HUDEP-2 (cell line): ENCODE results near the gene SLC36A2.
"Not testable (repeated sequence)": the region's sequence is repeated elsewhere in the genome, so short reads cannot be mapped to it uniquely, and the experiment has no call there.

Experiments
- DNase-seq, 76 experiments: peaks; one replicate each; lab custom pipeline; 2025; ENCODE audit not compliant: unreplicated experiment in 76 of 76; lab: John Stamatoyannopoulos, UW

SLC36A2 gene

DNA sequence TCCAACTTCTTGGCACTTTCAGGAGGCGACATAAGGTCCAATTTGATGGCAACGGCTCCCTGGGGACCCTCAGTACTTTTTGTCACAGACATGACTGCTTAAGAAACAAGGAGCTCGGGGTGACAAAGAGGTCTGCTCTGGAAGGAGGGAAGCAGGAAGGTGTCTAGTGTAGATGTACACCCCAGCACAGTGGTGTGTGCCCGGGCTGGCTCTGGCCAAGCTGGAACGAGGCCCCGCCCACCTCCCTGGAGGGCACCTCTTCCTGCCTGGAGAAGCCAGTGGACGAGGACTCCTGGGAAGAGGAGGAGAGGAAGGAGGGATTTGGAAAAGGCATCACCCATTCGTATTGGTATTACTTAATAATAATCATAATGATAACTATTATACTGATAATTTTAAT, at the start of gene SLC36A2:
TSS of gene SLC36A2 (minus strand) at position 191 of the 400 bp plus-strand sequence. CDS start at position 92, 99 bp downstream.
- DNase-seq = no peak

DNA sequence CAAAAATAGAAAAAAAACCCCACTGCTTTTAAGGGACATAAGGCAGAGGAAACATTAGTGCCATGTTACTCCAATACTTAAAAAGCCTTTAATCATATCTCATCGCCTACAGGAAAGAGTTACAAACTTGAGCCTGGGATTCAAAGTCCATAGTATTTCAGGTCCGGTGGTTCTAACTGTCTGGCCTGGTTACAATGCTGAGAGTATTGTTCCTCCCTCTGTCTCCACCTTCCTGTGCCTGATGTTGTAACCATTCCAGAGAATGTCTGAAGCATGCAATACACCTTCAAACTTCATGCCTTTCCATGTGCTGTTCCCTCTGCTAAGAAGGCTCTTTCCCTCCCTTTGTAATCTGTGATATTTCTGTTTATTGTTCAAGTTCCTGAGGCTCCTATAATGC, 41.6 kb upstream of the SLC36A2 start:
- no peak for DNase-seq

DNA sequence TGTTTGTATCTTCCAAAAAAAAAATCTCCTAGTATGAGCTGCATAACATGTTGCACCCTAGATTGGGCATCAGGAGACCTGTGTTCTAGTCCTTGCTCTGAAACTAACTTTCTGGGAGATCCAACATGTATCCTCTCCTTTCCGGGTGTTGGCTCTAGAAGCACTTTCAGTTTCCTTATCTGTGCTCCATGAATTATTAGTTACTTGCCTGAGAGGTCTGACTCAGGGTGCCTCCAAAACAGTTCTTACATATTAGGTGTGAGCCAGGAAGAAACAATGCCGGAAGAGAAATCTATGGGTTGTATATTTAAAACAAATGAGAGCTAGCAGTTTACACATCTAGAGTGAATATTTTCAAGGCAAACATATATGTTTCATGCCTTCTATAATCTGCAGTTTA, 36.7 kb upstream of the SLC36A2 start:
- DNase-seq = peak in 3 of 76 experiments; percentile 1 to 9 (median 3)

DNA sequence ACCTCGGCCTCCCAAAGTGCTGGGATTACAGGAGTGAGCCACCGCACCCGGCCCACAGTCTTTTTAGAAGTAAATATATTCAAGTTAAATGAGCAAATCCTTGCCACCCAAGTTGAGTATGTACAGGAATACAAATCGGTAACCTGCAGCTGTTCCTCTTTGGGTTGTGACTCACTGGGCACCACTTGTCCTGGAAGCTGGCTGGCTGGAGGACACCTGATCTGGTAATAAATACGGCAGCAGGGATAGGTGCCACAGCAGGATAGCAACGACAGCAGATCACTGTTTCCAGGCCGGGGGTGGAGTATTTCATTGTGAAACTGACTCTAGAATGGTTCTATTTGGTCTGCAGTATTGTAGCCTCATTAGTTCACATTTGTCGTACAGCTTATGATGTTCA, 35.7 kb upstream of the SLC36A2 start:
- no peak for DNase-seq

DNA sequence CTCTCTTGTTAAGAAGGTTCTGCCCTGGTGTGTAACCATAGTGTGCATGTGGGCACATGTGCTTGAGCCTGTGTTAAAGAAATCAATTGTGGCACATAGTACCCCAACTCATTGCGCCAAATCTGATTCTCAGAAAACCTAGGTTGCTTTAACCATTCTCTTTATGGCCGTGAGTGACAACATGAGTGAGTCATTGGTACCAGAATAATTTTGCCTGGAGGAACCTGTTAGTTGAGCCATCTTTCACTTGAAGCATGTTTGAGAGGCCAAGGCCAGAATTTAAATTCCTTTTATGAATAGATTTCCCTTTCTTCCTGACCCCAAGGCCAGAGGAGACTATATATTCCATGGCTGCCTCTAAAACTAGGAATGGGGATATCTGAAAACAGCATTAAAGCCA, 35.2 kb upstream of the SLC36A2 start:
- no peak for DNase-seq

DNA sequence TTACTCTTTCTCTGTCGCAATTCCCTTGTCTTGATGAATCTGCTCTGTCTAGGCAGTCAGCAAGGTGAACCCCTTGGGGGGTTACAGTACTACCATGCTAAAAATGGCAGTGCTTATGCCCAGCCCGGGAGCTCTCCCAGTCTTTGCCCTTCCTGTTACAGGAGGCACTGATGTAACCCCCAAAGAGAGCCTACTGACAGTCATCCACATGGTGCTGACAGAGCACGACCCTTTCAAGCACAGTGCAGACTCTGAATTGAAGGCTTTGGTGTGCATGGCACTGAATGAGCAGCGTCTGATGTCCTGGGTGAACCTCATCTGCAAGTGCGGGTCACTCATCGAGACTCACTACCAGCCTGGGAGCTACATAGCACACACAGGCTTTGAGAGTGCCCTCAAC, 34.5 kb upstream of the SLC36A2 start:
- no peak for DNase-seq

DNA sequence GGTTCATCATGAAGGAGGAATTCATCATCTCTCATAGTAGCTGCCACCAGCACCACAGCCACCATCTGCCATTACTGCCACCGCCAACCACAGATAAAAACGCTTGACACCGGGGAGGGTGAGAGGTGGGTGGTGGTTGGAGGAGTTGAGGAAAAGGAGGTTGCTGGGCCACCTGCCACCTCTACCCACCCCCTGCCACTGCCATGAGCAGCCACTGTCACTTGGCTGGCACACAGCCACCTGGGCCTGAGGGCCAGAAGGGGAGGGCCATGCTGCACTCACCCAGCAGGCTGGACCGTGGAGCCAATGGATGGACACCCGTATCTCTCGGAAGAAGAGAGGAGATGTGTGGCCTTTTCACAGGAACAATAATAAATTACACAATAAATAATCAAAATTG, 31.3 kb upstream of the SLC36A2 start:
- no peak for DNase-seq

DNA sequence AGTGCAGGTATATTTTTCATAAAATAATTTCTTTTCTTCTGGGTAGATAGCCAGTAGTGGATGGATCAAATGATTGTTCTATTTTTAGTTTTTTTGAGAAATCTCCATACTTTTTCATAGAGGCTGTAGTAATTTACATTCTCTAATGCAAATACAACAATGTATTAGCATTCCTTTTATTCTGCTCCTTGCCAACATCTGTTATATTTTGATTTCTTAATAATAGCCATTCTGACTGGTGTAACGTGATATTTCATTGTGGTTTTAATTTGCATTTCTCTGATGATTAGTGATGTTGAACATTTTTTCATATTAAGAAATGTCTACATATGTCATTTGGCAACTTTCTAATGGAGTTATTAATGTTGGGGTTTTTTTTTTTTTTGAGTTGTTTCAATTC, 27.2 kb upstream of the SLC36A2 start:
- DNase-seq = no peak

DNA sequence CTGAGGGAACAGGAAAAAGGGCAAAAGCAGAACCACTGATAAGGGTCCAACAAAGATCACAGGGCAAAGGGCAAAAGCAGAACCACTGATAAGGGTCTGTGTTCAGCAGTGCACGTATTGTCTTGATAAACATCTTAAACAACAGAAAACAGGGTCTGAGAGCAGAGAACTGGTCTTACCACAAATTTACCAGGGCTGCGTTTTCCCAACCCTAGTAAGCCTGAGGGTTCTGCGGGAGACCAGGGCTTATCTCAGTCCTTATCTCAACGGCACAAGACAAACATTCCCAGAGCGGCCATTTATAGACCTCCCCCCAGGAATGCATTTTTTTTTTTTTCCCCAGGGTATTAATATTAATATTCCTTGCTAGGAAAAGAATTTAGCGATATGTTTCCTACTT, 19.7 kb upstream of the SLC36A2 start:
- not testable (repeated sequence) for DNase-seq

DNA sequence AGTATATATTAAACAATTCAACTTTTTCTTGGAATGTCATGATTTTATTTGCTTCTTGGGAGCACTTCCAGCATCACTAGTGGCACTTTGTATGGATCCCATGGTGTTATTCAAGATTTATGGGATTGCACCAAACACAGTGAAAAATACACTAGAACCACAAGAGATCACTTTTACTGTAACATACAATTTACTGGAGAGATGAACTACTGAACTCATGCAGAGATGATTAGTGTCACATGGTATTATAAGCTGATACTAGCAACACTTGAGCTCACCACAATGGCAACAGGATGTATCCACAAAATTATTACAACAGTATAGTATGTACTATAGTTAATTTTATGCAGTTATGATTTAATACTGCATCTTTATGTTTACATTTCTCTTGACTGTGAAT, 16.3 kb upstream of the SLC36A2 start:
- no peak for DNase-seq

DNA sequence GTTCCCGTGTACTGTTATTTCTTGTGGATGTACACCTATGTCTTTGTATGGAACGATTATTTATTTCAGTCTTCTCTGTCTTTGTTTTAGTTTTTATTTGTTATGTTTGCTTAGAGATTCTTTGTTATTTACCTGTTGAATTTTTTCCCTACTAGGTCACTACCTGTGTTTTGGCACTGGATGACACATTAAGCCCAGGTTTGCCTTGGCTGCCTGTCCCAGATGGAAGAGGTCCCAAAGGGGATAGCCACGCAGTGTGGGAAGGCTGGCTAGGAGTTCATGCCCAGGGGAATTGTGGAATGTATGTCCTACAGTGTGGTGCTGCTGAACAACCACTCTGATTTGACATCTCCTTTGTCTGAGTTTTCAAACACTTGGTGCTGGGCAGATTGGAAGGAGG, 15.6 kb upstream of the SLC36A2 start:
- no peak for DNase-seq

DNA sequence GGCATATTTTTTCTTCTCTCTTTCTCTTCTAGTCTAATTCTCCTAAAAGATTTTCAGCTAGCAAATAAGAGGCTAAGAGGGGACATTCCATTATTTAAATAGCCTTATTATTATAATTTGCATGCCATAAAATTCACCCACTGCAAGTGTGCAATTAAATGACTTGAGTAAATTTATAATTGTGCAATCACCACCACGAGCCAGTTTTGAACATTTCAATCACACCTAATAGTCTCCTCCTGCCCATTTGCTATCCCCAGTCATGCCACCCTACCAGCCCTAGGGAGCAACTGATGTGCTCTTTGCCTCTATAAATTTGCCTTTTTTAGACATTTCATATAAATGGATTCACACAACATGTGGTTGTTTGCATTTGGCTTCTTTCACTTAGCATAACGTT, 12.0 kb upstream of the SLC36A2 start:
- no peak for DNase-seq

DNA sequence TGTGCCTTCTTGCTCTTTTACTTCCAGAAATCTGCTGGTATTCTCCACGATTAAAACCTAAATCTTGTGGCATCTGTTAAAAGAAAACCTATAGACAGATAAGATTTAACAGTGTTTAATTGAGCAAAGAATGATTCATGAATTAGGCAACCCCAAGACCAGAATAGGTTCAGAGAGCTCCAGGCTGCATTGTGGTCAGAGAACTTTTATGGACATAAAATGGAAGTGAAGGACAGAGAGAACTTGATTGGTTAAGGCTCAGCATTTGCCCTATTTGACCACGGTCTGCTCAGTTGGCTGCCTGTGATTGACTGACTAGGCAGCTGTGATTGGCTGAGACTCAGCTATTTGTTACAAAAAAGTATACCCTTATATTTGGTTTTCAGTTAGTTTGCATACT, 10.4 kb upstream of the SLC36A2 start:
- no peak for DNase-seq

DNA sequence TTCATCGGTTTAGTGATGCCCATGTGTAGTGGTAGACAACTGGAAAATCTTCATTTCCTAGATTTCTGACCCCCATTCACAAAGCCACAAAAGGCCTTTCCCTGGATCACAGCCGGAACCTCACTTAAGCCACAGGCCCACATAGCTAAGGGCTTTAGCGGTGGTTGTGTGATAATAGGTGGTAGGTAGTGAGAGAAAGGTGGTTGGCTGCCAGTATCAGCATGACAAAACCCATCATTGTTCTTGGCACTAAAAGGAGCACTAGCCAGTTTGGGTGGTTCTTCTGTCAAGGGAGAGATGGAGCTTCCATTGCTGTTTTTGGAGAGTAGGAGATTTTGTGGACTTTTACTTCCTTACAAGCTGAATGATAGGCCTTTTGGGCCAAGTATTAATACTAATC, 9.7 kb upstream of the SLC36A2 start:
- no peak for DNase-seq

DNA sequence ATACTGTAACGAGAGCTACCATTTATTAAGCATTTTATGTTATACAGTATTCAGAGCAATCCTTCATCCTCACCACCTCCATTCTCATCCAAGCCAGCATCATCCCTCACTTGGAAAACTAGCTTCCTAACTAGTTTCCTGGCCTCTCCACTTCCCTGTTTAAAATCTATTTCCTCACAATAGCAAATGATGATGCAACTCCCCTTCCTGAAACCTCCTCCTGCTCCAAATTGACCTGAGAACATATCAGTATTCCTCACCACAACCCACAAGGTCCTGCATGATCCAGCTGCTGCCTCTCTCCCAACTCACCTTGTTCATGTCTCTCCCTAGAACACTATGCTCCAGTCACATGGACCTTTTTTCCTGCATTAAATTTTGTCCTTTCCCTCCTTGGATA, 4.3 kb upstream of the SLC36A2 start:
- DNase-seq = no peak

DNA sequence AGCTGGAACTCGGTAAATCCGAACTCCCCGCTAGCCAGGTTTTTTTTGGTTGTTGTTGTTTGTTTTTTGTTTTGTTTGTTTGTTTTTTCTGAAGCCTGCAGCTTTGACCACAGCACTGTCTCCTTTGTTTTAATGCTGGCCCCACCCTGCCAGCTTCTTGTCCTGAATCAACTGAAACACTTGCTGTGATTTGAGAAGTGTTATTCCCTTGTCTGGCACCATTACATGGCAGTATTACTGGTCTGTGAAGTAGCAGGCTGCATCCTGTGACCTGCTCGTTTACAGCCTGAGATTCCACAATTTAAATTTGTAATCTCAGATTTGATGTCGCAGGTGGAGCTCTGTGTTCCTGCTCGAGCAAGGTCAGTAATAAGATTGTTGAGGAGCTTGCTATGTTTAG, 1.4 kb upstream of the SLC36A2 start:
- DNase-seq = no peak

DNA sequence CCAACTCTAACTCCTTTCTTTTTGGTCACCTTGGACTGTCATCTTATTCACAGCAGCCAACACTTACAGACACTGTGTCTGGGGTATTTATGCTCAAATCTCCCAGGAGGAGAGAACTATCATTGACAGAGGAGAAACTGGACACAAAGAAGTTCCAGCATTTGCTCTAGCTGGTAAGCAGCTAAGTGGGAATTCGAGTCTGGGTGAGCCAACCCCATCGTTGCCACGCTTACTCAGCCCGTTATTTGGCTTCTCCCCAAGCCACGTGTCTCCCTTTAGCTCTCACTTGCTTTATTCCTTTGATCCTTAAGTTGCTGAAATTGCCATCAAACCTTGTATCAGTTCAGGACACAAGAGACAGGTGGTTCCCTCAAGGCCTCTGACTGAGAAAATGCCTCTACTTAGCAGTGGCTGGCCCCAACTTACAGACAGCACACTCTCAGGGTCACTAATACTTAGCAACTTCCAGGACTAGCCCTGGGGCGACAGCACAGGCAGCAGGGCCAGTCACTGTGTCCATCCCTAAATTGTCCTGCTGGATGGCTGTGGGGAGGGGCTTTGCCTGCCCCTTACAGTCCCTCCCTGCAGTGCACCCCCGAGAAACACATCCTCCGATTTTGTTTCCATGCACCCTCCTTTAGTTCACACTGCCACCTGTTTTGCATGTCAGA, 1.4 kb downstream of the SLC36A2 start:
- no peak for DNase-seq

DNA sequence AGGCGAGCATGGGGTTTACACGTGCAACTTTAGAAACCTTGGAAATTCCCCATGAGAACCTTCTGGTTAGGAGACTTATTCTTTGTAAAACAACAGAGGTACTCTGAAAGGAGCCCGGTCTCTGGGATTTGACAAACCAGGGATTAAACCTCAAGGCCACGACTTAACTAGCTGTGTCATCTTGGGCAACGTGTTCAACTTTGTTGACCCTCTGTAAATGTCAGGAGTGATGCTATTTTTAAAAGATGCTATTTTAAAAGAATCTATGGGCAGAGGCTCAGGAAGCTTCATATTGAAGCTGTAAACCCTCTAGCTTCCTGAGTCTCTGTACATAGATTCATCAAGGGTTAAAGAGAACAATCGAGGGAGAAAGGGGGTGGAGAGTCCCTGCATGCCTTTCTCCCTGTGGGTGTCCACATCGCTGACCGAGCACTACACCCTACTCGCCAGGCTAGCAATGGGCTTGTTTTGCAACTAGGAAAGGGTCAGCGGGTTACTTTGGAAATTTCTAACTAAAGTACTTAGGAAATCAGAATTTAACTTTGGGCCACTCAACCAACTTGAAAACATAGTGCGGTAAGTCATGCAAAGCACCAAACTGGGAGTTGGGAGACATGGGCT, 2.1 kb downstream of the SLC36A2 start:
- DNase-seq = no peak

DNA sequence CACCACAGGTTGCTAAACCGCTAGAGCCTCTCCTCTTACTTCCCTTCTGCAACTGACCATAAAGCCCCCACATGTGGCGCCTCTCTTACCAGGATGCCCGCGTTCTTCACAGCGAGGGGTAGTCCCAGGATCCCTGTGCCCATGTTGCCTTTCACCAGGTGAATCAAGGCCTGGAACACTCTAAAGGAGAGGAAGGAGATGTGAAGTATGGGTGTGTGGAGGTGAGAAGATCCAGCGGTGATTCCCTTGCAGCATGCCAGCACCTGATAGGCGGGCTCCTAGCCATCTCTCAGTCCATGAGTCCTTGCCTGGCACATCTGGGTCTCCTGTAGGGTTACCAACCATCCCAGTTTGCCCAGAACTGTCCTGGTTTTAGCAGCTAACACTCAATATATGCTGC, 3.3 kb downstream of the SLC36A2 start:
- DNase-seq = no peak

DNA sequence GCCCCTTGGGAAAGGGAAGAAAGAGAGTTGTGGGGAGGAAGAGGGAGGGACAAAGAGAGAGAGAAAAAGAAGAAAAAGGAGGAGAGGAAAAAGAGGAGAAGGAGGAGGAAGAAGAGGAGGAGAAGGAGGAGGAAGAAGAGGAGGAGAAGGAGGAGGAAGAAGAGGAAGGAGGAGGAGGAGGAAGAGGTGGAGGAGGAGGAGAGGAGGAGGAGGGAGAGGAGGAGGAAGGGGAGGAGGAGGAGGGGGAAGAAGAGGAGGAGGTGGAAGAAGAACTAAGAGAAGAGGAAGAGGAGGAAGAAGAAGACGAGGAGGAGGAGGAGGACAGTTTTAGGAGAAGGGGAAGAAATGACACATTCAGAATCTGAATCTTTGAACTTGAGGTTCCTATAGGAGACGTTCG, 7.4 kb downstream of the SLC36A2 start:
- no peak for DNase-seq

DNA sequence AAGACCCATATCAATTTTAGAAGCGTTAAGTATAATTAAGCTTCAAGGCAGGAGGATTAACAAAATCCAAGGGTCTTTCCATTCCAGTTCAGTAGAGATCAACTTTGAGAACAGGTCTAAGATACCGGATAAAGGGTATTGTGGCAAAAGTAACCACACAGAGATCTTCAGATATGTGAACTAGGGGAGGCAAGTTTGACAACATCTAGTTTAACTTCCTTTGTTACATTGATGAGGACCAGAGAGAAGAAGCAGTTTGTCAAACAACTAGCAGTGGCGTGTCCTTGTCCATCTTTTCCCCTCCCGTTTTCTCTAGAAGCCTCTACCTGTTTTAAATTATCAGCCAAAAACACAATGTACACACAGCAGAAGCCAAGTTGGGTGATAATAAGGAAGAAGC, 8.6 kb downstream of the SLC36A2 start:
- no peak for DNase-seq

DNA sequence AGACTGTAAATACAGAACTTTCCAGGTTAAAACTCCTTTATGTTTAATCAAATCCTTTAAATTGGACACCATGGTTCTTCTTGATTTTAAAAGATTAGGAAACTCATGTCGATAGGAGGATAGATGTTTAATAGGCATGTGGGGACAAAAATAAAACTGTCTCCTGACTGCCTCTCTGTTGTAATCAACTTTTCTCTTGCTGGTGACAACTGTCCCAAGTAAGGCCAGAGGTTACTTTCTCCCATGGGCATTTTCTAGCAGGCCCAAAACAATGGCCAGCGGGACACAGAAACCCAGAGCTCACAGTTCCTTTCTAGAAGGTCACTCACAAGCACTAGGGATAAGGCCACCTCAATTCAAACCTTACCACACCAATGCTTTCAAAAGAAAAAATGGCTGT, 14.5 kb downstream of the SLC36A2 start:
- DNase-seq = no peak

DNA sequence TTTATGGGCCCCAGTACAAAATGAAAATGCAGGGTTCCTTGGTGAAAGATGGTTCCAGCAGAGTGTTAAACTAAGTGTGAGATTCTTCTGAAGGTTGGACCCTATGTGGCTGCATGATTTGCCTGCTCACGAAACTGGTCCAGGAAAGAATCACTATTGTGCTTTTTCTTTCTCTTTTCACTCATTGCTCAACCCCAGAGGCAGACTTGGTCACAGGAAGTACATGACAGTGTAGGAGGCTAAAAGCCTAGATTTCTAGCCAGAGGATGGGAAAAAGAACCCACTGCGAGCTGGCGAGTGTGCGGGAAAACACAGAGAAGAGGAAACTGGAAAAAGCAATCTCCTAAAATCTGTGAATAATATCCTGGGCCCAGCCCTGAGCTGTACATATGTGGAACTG, 18.6 kb downstream of the SLC36A2 start:
- DNase-seq = no peak
